ENCODE measurements around the gene TXNDC8. TPM values are rescaled to one million over a fixed set of nuclear protein-coding genes. Genes with fewer than 3 reads are reported as not detected.

The TXNDC8 gene
- total and polyA plus RNA-seq, 8 donors = not detected

GRCh38 chr9:110288503-110288902 is 49.2 kb downstream of the TXNDC8 start:
- DNase-seq = no peak
- no peaks in the 10 kb centered on the region for H3K27me3 ChIP-seq
- no peaks in the 10 kb centered on the region for H3K9me3 ChIP-seq
- intact Hi-C loops (cut with DNase I; ENCODE audit: low total_unique reads) = no loop called here
- no peak for TF ChIP-seq POLR2A (IDR thresholded peaks at IDR 0.05)
- TF ChIP-seq EP300 (IDR thresholded peaks at IDR 0.05) = no peak
- TF ChIP-seq CTCF (IDR thresholded peaks at IDR 0.05) = no peak
- TF ChIP-seq POLR2AphosphoS5 (IDR thresholded peaks at IDR 0.05) = no peak
- no peaks in the 10 kb centered on the region for H3K4me1 ChIP-seq
- no peak overlapping the region for H3K4me3 ChIP-seq
- 68 to 81% (median 79%) methylated on average over 4 of the region's 4 CpGs for WGBS, 5 donors
- no peak overlapping the region for H3K27ac ChIP-seq
- no peaks in the 10 kb centered on the region for H3K36me3 ChIP-seq

- Histone ChIP-seq H3K4me1 (no peaks in the 10 kb centered on the region), H3K4me3 (no peak overlapping the region), H3K27me3 (no peaks in the 10 kb centered on the region), H3K9me3 (no peaks in the 10 kb centered on the region), H3K27ac (no peak overlapping the region), H3K36me3 (no peaks in the 10 kb centered on the region)
- TF ChIP-seq EP300 (IDR thresholded peaks at IDR 0.05) (no peak), CTCF (IDR thresholded peaks at IDR 0.05) (no peak), POLR2A (IDR thresholded peaks at IDR 0.05) (no peak), POLR2AphosphoS5 (IDR thresholded peaks at IDR 0.05) (no peak)
- DNase-seq = no peak
- intact Hi-C loops (cut with DNase I; ENCODE audit: low total_unique reads) = no loop called here
- WGBS, 5 donors = 91 to 96% (median 94%) methylated on average over 6 of the region's 6 CpGs
Observed at GRCh38 chr9:110287289-110287680, 50.4 kb downstream of the TXNDC8 start.

GRCh38 chr9:110284211-110284844 is 53.3 kb downstream of the TXNDC8 start:
- TF ChIP-seq CTCF (IDR thresholded peaks at IDR 0.05) (no peak), POLR2AphosphoS5 (IDR thresholded peaks at IDR 0.05) (no peak), EP300 (IDR thresholded peaks at IDR 0.05) (no peak), POLR2A (IDR thresholded peaks at IDR 0.05) (no peak)
- WGBS, 5 donors = 63 to 74% (median 72%) methylated on average over 6 of the region's 6 CpGs
- intact Hi-C loops (cut with DNase I; ENCODE audit: low total_unique reads) = no loop called here
- H3K27ac ChIP-seq = peak overlapping the region in 1 of 5 donors; percentile 59
- H3K36me3 ChIP-seq = no peaks in the 10 kb centered on the region
- no peaks in the 10 kb centered on the region for H3K4me1 ChIP-seq
- no peaks in the 10 kb centered on the region for H3K9me3 ChIP-seq
- H3K4me3 ChIP-seq = no peak overlapping the region
- no peak for DNase-seq
- no peaks in the 10 kb centered on the region for H3K27me3 ChIP-seq

- no peaks in the 10 kb centered on the region for H3K36me3 ChIP-seq
- no peaks in the 10 kb centered on the region for H3K4me1 ChIP-seq
- no peaks in the 10 kb centered on the region for H3K27me3 ChIP-seq
- TF ChIP-seq CTCF (IDR thresholded peaks at IDR 0.05) (no peak), EP300 (IDR thresholded peaks at IDR 0.05) (no peak), POLR2AphosphoS5 (IDR thresholded peaks at IDR 0.05) (no peak)
- H3K27ac ChIP-seq = peak overlapping the region in 1 of 5 donors; percentile 59
- intact Hi-C loops (cut with DNase I; ENCODE audit: low total_unique reads) = no loop called here
- H3K4me3 ChIP-seq = no peak overlapping the region
- 17 to 36% (median 29%) methylated on average over 1 of the region's 1 CpG for WGBS, 5 donors
- DNase-seq = peak in 1 of 2 donors; percentile 53
- no peaks in the 10 kb centered on the region for H3K9me3 ChIP-seq
Observed at GRCh38 chr9:110283751-110284150, 53.9 kb downstream of the TXNDC8 start.

Data from stomach (tissue), 9 donors.